RWPE1 (cell line): Measurements from ENCODE around the gene TSEN2.

ENCODE experiments used
- CTCF ChIA-PET: fragments of 350-600 bp; sonication (Branson Sonifier 250); formaldehyde crosslinking; extraction: SDS; loops from one replicate; lab custom pipeline; 2021; lab: Yijun Ruan, JAX
- POLR2A ChIA-PET: fragments of 400-600 bp; formaldehyde crosslinking; extraction: SDS; loops from one replicate; lab custom pipeline; 2020; ENCODE audit warnings: antibody characterized with exemption; ENCODE audit not compliant: low non-redundant PET; lab: Yijun Ruan, JAX
- DNase-seq: peaks from one replicate; pipeline ENCODE4 v3.0.0; 2012; ENCODE audit warnings: low spot score
- H3K27ac ChIP-seq: fragments of 450-650 bp; 2 replicates; pipeline ENCODE4 v1.5.1; 2017
- TF ChIP-seq, protein P1 (sequence below): fragments of 450-650 bp; conservative IDR thresholded peaks from 2 replicates; pipeline ENCODE4 v1.5.1; 2017; ENCODE audit warnings: low read depth, mild to moderate bottlenecking

The TSEN2 gene

DNA sequence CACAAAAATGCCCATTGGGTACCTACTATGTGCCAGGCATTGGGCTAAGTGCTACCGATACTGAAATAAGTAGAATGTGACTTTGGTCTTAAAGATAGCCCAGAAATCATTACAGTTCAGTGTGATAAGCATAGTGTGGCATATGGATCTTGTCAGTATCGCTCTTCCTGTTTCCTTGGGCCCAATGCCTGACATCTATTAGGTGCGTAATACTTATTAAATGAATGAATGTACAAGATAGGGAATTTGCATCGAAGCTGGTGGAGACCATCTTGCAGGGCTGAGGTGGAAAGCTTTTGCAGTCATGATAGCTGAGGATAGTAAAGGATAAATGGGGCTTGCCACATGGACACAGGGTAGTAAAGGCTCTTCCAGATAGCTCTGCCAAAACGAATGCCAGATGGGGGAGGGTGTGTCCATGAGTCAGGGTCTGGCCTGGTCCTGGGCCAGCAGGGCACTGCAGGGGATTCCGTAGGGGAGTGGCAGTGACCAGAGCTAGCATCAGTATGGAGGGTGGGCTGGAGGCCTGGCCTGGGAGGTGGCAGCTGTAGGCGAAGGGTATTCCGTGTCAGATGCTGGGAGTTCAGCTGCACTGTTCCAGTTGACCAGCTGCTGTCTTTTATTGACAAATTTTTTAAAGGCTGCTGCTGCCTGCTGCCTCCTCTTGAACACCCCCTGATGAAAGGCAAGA lies 23.5 kb downstream of the TSEN2 start:
- TF ChIP-seq, protein P1, sequence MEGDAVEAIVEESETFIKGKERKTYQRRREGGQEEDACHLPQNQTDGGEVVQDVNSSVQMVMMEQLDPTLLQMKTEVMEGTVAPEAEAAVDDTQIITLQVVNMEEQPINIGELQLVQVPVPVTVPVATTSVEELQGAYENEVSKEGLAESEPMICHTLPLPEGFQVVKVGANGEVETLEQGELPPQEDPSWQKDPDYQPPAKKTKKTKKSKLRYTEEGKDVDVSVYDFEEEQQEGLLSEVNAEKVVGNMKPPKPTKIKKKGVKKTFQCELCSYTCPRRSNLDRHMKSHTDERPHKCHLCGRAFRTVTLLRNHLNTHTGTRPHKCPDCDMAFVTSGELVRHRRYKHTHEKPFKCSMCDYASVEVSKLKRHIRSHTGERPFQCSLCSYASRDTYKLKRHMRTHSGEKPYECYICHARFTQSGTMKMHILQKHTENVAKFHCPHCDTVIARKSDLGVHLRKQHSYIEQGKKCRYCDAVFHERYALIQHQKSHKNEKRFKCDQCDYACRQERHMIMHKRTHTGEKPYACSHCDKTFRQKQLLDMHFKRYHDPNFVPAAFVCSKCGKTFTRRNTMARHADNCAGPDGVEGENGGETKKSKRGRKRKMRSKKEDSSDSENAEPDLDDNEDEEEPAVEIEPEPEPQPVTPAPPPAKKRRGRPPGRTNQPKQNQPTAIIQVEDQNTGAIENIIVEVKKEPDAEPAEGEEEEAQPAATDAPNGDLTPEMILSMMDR: no peak
- peak overlapping the region; percentile 95 for H3K27ac ChIP-seq
- ChIA-PET POLR2A (interaction anchor here (0.7 kb wide), 1 partner anchor 24 kb away, joined by 3 read pairs; the partner anchor contains the start of gene TSEN2), CTCF (no interaction called here)
- peak; percentile 49 for DNase-seq

DNA sequence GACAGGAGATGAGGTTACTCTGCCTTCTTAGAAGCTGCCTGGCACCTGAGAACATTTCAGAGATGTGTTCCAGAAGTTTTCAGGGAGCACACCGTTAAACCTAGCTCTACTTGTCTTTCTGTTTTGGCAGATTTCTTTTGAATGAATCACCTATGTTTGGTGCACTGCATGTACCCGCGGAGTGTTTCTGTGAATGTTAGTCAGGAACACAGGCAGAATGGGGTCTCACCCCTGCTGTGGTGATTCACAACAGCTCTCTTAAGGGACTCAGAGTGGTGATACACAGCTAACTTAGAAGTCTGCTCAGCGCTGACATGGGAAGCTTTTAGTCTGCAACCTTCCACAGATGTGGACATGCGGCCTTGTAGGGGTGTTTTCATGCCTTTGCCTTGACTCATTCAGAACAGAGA lies 24.0 kb downstream of the TSEN2 start:
- CTCF ChIA-PET: no interaction called here
- POLR2A ChIA-PET: interaction anchor here (0.7 kb wide), 1 partner anchor 24 kb away, joined by 3 read pairs; the partner anchor contains the start of gene TSEN2
- peak; percentile 79 for DNase-seq
- peak overlapping the region; percentile 95 for H3K27ac ChIP-seq
- TF ChIP-seq, protein P1: no peak

- POLR2A ChIA-PET: no interaction called here
- CTCF ChIA-PET: no interaction called here
- no peak for DNase-seq
- TF ChIP-seq, protein P1: no peak
- peak overlapping the region; percentile 95 for H3K27ac ChIP-seq
Observed at GRCh38 chr3:12509466-12509865, 25.2 kb downstream of the TSEN2 start.

DNA sequence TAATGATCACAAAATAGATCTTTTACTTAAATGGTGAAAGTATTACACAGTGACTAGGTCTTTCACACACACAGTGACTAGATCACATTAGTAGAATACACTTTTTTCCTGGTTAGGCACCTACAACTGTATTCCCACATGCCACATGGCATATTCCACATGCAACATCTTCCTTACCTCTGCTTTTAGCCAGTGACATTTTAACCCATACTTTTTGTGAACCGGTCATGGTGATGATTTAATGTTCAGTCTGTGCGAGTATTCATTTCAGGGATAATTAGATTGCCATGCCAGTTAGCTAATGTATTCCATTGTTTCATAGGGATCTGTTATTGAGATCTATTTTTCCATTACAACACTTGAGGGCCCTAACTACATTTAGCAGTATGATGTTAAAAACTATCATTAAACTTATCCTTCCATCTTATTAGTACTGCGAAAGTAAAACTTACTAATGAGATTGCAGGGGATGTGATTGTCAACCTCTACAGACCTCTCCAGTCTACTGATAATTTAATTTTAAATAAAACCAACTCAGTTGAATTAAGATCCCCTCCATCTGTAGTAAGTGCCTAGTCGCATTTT lies 28.3 kb downstream of the TSEN2 start:
- POLR2A ChIA-PET: no interaction called here
- CTCF ChIA-PET: interaction anchor here (0.6 kb wide), 1 partner anchor 24 kb away, joined by 3 read pairs; no protein-coding TSS in a partner anchor
- no peak overlapping the region for H3K27ac ChIP-seq
- TF ChIP-seq, protein P1: no peak
- DNase-seq: no peak

DNA sequence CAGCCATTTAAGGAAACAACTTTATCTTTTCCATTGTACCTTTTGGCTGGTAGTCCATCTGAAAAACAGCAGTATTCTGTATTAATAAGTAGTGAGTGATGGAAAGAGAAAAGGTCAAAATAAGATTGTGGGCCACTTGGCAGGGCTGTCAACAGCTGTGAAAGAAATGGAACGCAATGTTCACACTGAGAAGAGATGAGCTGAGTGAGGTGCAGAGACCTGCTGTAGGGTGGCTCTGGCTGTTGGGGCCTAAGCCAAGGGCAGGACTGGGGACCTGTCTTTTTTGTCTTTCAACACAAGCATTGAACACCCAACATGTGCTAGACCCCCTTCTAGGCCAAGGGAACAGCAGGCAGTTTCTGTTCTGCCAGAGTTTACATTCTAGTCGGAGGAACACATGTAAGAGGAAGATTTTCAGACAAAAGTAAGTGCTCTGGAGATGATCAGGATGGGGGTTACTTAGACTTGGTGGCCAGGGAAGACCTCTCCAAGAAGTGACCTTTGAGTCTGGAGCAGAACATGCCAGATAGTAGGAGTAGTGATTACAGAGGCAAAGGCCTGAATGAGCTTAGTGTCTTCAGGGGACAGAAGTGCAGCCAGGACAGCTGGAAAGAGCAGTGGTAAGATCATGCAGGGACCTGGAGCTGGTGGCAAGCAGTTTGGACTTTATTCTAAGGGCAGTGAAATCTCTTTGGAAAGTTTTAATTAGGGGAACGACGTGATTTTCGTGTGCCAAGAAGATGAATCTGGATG lies 29.6 kb downstream of the TSEN2 start:
- POLR2A ChIA-PET: no interaction called here

GRCh38 chr3:12515631-12516030 lies 31.4 kb downstream of the TSEN2 start:
- DNase-seq: no peak
- TF ChIP-seq, protein P1: no peak
- CTCF ChIA-PET: no interaction called here
- POLR2A ChIA-PET: no interaction called here
- H3K27ac ChIP-seq: no peak overlapping the region

More for the DNA sequence above, 29.6 kb downstream of the TSEN2 start:
- CTCF ChIA-PET: interaction anchor here (0.6 kb wide), 1 partner anchor 43 kb away, joined by 3 read pairs; no protein-coding TSS in a partner anchor
- H3K27ac ChIP-seq: no peak overlapping the region
- TF ChIP-seq, protein P1: no peak
- no peak for DNase-seq
